ENCODE results near the gene EIPR1. TPM values are rescaled to one million over a fixed set of nuclear protein-coding genes. Genes with fewer than 3 reads are reported as not detected.

The EIPR1 gene
- total RNA-seq, 2 donors from 2014 or later: 13.5 TPM

DNA sequence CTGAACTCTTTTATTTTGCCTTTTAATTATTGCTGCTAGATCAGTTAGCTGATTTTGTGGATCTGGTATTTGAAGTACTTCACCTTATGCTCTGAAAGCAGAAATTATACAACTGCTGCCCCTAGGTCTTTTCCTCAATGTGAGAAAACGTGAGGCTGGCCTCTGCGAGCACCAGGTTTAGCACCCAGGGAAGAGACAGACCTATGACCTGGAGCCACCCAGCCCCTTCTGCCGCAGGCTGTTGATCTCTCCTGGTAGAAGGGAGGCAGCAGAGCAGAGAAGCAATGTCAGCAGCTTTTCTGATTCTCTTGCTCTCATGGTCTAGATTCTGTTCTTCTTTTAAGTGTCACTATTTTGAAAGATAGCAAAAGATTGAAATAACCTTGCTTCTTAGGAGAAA, 21.8 kb upstream of the EIPR1 start:
- TF ChIP-seq POLR2A (IDR thresholded peaks at IDR 0.05): no peak
- TF ChIP-seq, protein P1, sequence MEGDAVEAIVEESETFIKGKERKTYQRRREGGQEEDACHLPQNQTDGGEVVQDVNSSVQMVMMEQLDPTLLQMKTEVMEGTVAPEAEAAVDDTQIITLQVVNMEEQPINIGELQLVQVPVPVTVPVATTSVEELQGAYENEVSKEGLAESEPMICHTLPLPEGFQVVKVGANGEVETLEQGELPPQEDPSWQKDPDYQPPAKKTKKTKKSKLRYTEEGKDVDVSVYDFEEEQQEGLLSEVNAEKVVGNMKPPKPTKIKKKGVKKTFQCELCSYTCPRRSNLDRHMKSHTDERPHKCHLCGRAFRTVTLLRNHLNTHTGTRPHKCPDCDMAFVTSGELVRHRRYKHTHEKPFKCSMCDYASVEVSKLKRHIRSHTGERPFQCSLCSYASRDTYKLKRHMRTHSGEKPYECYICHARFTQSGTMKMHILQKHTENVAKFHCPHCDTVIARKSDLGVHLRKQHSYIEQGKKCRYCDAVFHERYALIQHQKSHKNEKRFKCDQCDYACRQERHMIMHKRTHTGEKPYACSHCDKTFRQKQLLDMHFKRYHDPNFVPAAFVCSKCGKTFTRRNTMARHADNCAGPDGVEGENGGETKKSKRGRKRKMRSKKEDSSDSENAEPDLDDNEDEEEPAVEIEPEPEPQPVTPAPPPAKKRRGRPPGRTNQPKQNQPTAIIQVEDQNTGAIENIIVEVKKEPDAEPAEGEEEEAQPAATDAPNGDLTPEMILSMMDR (IDR thresholded peaks at IDR 0.05): no peak
- no peak overlapping the region for H3K27ac ChIP-seq
- intact Hi-C loops (cut with DNase I): no loop called here
- no peaks in the 10 kb centered on the region for H3K27me3 ChIP-seq
- 60 to 91% methylated on average over 3 of the region's 3 CpGs for WGBS, 2 donors
- no peak for DNase-seq
- H3K4me3 ChIP-seq: no peak overlapping the region
- peaks cover 0 to 18% (median 0%) of the 10 kb centered on the region in 3 donors for H3K9me3 ChIP-seq
- peaks cover 1% of the 10 kb centered on the region for H3K4me1 ChIP-seq
- H3K36me3 ChIP-seq (replicated peaks in 1 of 2; ENCODE audit: insufficient read depth in 1 of 2, low read depth in 2 of 2): peaks cover 0 to 4% of the 10 kb centered on the region in 2 donors
- ATAC-seq: no peak

DNA sequence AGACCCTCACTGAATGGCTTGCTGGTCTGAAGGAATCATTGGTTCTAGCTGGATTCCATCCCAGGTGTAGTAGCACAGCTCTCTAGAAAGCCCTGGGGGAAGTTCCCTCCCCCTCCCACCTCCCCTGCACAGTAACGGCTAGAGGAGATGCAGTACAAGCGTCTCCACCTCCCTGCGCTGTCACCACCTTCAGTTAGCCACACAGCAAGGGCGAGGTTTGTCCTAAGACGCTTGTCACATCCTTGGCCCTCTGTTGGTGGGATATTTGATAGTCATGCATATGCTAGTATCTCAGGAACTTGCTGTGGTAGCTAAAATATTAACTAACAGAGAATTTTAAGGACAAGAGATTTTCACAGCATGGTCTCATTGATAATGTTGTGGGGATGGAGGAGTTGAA, 21.2 kb upstream of the EIPR1 start:
- DNase-seq (no peak), ATAC-seq (no peak)
- Histone ChIP-seq H3K36me3 (replicated peaks in 1 of 2; ENCODE audit: insufficient read depth in 1 of 2, low read depth in 2 of 2) (peaks cover 0 to 4% of the 10 kb centered on the region in 2 donors), H3K27me3 (no peaks in the 10 kb centered on the region), H3K4me3 (no peak overlapping the region), H3K9me3 (peaks cover 0 to 18% (median 0%) of the 10 kb centered on the region in 3 donors), H3K27ac (no peak overlapping the region), H3K4me1 (no peaks in the 10 kb centered on the region)
- WGBS, 2 donors: 92 to 93% methylated on average over 5 of the region's 5 CpGs
- TF ChIP-seq POLR2A (IDR thresholded peaks at IDR 0.05): no peak
- TF ChIP-seq, protein P1 (IDR thresholded peaks at IDR 0.05): no peak
- intact Hi-C loops (cut with DNase I): no loop called here

DNA sequence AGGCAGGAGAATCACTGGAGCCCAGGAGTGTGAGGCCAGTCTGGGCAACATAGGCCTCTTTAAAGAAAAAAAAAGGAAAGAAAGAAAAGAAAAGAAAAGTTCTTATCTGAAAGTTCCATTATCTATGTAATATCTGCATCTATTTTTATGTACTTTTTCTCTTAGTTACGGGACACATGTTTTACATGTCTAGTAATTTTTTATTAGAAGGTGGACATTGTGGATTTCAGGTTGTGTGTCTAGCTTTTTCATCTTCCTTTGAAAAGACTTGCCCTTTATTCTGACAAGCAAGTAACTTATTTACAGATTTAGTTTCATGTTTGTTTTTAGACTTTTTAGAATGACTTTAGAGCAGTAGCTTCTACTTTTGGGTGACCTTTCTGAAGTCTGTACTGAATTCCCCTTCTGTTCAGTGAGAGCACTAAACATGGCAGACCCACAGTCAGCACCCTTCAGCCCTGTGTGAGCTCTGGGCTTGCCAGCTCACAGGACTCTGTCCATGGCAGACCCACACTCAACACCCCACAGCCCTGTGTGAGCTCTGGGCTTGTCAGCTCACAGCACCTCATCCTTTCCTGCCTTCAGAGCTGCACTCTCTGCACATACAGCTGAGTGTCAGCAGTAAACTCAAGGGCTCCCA, 19.4 kb upstream of the EIPR1 start:
- Histone ChIP-seq H3K27ac (no peak overlapping the region), H3K4me1 (no peaks in the 10 kb centered on the region), H3K36me3 (replicated peaks in 1 of 2; ENCODE audit: insufficient read depth in 1 of 2, low read depth in 2 of 2) (peaks cover 0 to 4% of the 10 kb centered on the region in 2 donors), H3K27me3 (no peaks in the 10 kb centered on the region), H3K9me3 (peaks cover 0 to 18% (median 0%) of the 10 kb centered on the region in 3 donors), H3K4me3 (no peak overlapping the region)
- WGBS, 2 donors: 94 to 97% methylated on average over 1 of the region's 1 CpG
- DNase-seq: no peak
- TF ChIP-seq, protein P1 (IDR thresholded peaks at IDR 0.05): no peak
- TF ChIP-seq POLR2A (IDR thresholded peaks at IDR 0.05): no peak
- intact Hi-C loops (cut with DNase I): no loop called here
- no peak for ATAC-seq

DNA sequence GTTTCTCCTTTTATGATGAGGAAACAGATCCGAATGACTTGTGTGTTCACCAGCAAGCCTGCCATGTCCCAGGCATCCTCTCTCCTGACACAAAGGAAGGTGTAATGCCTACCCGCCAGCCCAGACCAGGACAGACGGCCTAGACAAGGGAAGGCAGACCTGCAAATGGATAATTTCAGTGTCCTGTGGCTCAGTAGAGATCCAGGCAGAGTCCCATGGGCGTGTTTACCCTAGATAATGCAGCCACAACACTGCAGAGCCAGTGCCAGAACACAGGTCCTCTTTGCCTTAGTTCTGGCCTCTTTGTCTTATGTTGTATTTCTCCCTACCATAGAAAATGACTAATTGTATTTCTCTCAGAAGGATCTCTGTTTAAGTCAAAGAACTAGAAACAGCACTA, 14.6 kb upstream of the EIPR1 start:
- H3K4me1 ChIP-seq: no peaks in the 10 kb centered on the region
- H3K36me3 ChIP-seq (replicated peaks in 1 of 2; ENCODE audit: insufficient read depth in 1 of 2, low read depth in 2 of 2): peaks cover 11 to 12% of the 10 kb centered on the region in 2 donors
- WGBS, 2 donors: 90% methylated on average over 4 of the region's 4 CpGs
- TF ChIP-seq, protein P1 (IDR thresholded peaks at IDR 0.05): no peak
- TF ChIP-seq POLR2A (IDR thresholded peaks at IDR 0.05): no peak
- DNase-seq (no peak), ATAC-seq (no peak)
- intact Hi-C loops (cut with DNase I): no loop called here
- no peak overlapping the region for H3K4me3 ChIP-seq
- no peaks in the 10 kb centered on the region for H3K27me3 ChIP-seq
- H3K9me3 ChIP-seq: peaks cover 0 to 16% (median 0%) of the 10 kb centered on the region in 3 donors
- no peak overlapping the region for H3K27ac ChIP-seq

DNA sequence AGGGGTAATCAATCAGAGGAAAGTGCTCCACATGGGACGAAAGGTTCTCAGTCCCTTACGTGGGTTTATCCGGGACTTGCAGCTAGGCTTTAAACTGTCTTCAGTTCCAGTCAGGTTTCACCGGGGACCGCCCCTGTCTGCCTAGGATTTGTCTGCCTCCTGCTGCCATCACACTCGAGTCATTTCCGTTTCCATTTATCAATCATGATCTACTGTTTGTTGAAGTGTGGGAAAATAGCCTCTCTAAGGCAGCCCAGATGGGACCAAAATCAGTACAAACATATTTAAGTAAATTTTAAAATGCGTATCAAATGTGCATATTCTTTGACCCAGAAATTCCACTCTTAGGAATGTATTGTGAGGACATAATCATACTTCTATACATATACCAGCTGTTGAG, 12.4 kb upstream of the EIPR1 start:
- Histone ChIP-seq H3K36me3 (replicated peaks in 1 of 2; ENCODE audit: insufficient read depth in 1 of 2, low read depth in 2 of 2) (peaks cover 11 to 12% of the 10 kb centered on the region in 2 donors), H3K9me3 (no peaks in the 10 kb centered on the region), H3K4me1 (no peaks in the 10 kb centered on the region), H3K4me3 (no peak overlapping the region), H3K27me3 (no peaks in the 10 kb centered on the region), H3K27ac (no peak overlapping the region)
- ATAC-seq: no peak
- intact Hi-C loops (cut with DNase I): no loop called here
- DNase-seq: no peak
- no peak for TF ChIP-seq POLR2A (IDR thresholded peaks at IDR 0.05)
- TF ChIP-seq, protein P1 (IDR thresholded peaks at IDR 0.05): no peak
- WGBS, 2 donors: 84 to 92% methylated on average over 8 of the region's 8 CpGs
